HCT116 (cell line): ENCODE data around the gene TNPO2. TPM values are rescaled to one million over a fixed set of nuclear protein-coding genes. Genes with fewer than 3 reads are reported as not detected.

ENCODE experiments used
- ATAC-seq: fragments of 200-7000 bp; cut with Tn5 transposase; 2 replicates; pipeline ENCODE4 v1.9.1; 2020; ENCODE audit warnings: mild to moderate bottlenecking, moderate library complexity
- BruUV-seq: library from RNA; stranded (reverse); fragments of 400-500 nt; replicated peaks from 2 replicates; lab custom pipeline; 2021; lab: Mats Ljungman, UMichigan
- CTCF ChIA-PET: fragments of 300-600 bp; sonication (Branson Sonifier 250); formaldehyde crosslinking; loops from one replicate; lab custom pipeline; 2021; ENCODE audit warnings: antibody characterized with exemption; lab: Charles Lee
- POLR2A ChIA-PET: fragments of 300-600, 350-600 bp; sonication (Branson Sonifier 250); formaldehyde crosslinking; loops from one replicate; lab custom pipeline; 2021; ENCODE audit warnings: antibody characterized with exemption; lab: Charles Lee
- RAD21 ChIA-PET, 2 experiments: fragments of 300-600 bp; sonication (Branson Sonifier 250); formaldehyde crosslinking; loops; one replicate each; lab custom pipeline; 2023; ENCODE audit warnings: low total read pairs in 2 of 2; ENCODE audit not compliant: uncharacterized antibody in 2 of 2, unreplicated experiment in 2 of 2, low non-redundant PET in 1 of 2; lab: Charles Lee
- DNase-seq: peaks from one replicate; pipeline ENCODE4 v3.0.0-alpha.2; 2010; ENCODE audit warnings: low read depth, low spot score
- H2AFZ ChIP-seq: fragments of 200-600 bp; shearing (Covaris generic), sonication (generic); 2 replicates; pipeline ENCODE4 v1.6.1; 2017; ENCODE audit warnings: low read depth, mixed run types, mixed read lengths, antibody characterized with exemption, low read length; ENCODE audit not compliant: poor library complexity, severe bottlenecking
- H3K27ac ChIP-seq: 2 replicates; pipeline ENCODE4 v1.5.1; 2012; ENCODE audit warnings: low read depth, low read length
- H3K27me3 ChIP-seq: fragments of 200-600 bp; sonication (generic); 2 replicates; pipeline ENCODE4 v1.6.1; 2016; ENCODE audit warnings: mixed run types, low read length, mixed read lengths; ENCODE audit not compliant: insufficient read depth
- H3K36me3 ChIP-seq, 2 experiments: fragments of 200-500 bp in 1 of 2; fragments of 200-600 bp in 1 of 2; sonication (Bioruptor generic) in 1 of 2; sonication (generic) in 1 of 2; 2 replicates each; pipeline versions ENCODE4 v1.5.1 to v1.6.1; 2014 to 2016; ENCODE audit warnings: low read length in 2 of 2, inconsistent platforms in 1 of 2, mixed read lengths in 1 of 2, mixed run types in 1 of 2; ENCODE audit not compliant: insufficient read depth in 2 of 2, control insufficient read depth in 1 of 2
- H3K4me1 ChIP-seq, 2 experiments: fragments of 200-600 bp in 1 of 2; sonication (generic) in 1 of 2; 2 replicates each; pipeline versions ENCODE4 v1.5.1 to v1.6.1; 2012 to 2017; ENCODE audit warnings: low read length in 2 of 2, inconsistent platforms in 1 of 2, mild to moderate bottlenecking in 1 of 2, mixed read lengths in 1 of 2, mixed run types in 1 of 2, moderate library complexity in 1 of 2; ENCODE audit not compliant: insufficient read depth in 2 of 2, control insufficient read depth in 1 of 2
- H3K4me2 ChIP-seq: fragments of 200-600 bp; sonication (generic); 2 replicates; pipeline ENCODE4 v1.6.1; 2017; ENCODE audit warnings: mixed run types, low read length, mixed read lengths
- H3K4me3 ChIP-seq, 2 experiments: fragments of 200-600 bp in 1 of 2; sonication (generic) in 1 of 2; replicated peaks in 1 of 2; 2 replicates each; pipeline ENCODE4 v1.5.1; 2011 to 2016; ENCODE audit warnings: low read length in 2 of 2, control low read depth in 1 of 2, low read depth in 1 of 2, mild to moderate bottlenecking in 1 of 2, mixed read lengths in 1 of 2, mixed run types in 1 of 2
- H3K79me2 ChIP-seq: fragments of 200-600 bp; sonication (generic); 2 replicates; pipeline ENCODE4 v1.6.1; 2017; ENCODE audit warnings: mild to moderate bottlenecking, mixed run types, low read length, moderate library complexity, mixed read lengths; ENCODE audit not compliant: insufficient read depth
- H3K9ac ChIP-seq: fragments of 200-600 bp; sonication (generic); 2 replicates; pipeline ENCODE4 v1.6.1; 2016; ENCODE audit warnings: low read length, mixed read lengths
- H3K9me2 ChIP-seq: fragments of 200-600 bp; sonication (generic), shearing (Covaris generic); 2 replicates; pipeline ENCODE4 v1.6.1; 2017; ENCODE audit warnings: mixed run types, mild to moderate bottlenecking, moderate library complexity; ENCODE audit not compliant: insufficient read depth
- H3K9me3 ChIP-seq, 2 experiments: fragments of 200-500 bp in 1 of 2; fragments of 200-600 bp in 1 of 2; sonication (Bioruptor generic) in 1 of 2; sonication (generic) in 1 of 2; 2 replicates each; pipeline ENCODE4 v1.6.1; 2014 to 2017; ENCODE audit warnings: low read length in 2 of 2, mixed read lengths in 2 of 2, inconsistent platforms in 1 of 2, low read depth in 1 of 2, mild to moderate bottlenecking in 1 of 2, mixed run types in 1 of 2, moderate library complexity in 1 of 2; ENCODE audit not compliant: control insufficient read depth in 1 of 2, insufficient read depth in 1 of 2
- H4K20me1 ChIP-seq: fragments of 200-600 bp; sonication (generic), shearing (Covaris generic); 2 replicates; pipeline ENCODE4 v1.6.1; 2017; ENCODE audit warnings: mixed run types, mild to moderate bottlenecking, moderate library complexity; ENCODE audit not compliant: insufficient read depth
- CBX3 ChIP-seq: IDR thresholded peaks from 2 replicates; pipeline ENCODE4 v1.6.1; 2012; ENCODE audit warnings: low read depth
- CEBPB ChIP-seq: IDR thresholded peaks from 2 replicates; pipeline ENCODE4 v1.6.1; 2012; ENCODE audit warnings: low read depth
- EGR1 ChIP-seq: IDR thresholded peaks from 2 replicates; pipeline ENCODE4 v1.6.1; 2012; ENCODE audit warnings: low read depth
- ELF1 ChIP-seq: IDR thresholded peaks from 2 replicates; pipeline ENCODE4 v1.6.1; 2012; ENCODE audit warnings: low read depth, borderline replicate concordance
- EZH2 ChIP-seq: fragments of 200-600 bp; sonication (generic); IDR thresholded peaks from 2 replicates; pipeline ENCODE4 v1.6.1; 2017; ENCODE audit warnings: antibody characterized with exemption, mixed run types
- EZH2phosphoT487 ChIP-seq: fragments of 200-600 bp; IDR thresholded peaks from 2 replicates; pipeline ENCODE4 v1.6.1; 2018; ENCODE audit warnings: antibody characterized with exemption, borderline replicate concordance
- FOSL1 ChIP-seq: IDR thresholded peaks from 2 replicates; pipeline ENCODE4 v1.6.1; 2012; ENCODE audit warnings: low read depth
- JUND ChIP-seq: IDR thresholded peaks from 2 replicates; pipeline ENCODE4 v1.6.1; 2012
- RAD21 ChIP-seq: IDR thresholded peaks from 2 replicates; pipeline ENCODE4 v1.6.1; 2012; ENCODE audit warnings: low read depth, mild to moderate bottlenecking
- REST ChIP-seq: IDR thresholded peaks from 2 replicates; pipeline ENCODE4 v1.6.1; 2012; ENCODE audit warnings: low read depth
- SP1 ChIP-seq: IDR thresholded peaks from 2 replicates; pipeline ENCODE4 v1.6.1; 2012; ENCODE audit warnings: low read depth
- SRF ChIP-seq: IDR thresholded peaks from 2 replicates; pipeline ENCODE4 v1.6.1; 2012; ENCODE audit warnings: low read depth
- TCF7L2 ChIP-seq: IDR thresholded peaks from 2 replicates; pipeline ENCODE4 v1.7.0; 2011; ENCODE audit warnings: borderline replicate concordance, inconsistent platforms; ENCODE audit not compliant: insufficient read depth, insufficient read length; ENCODE audit errors: extremely low read depth
- YY1 ChIP-seq: IDR thresholded peaks from 2 replicates; pipeline ENCODE4 v1.6.1; 2011; ENCODE audit warnings: low read length, low read depth, moderate library complexity, mild to moderate bottlenecking; ENCODE audit not compliant: insufficient replicate concordance; ENCODE audit errors: extremely low read depth
- ZFX ChIP-seq: fragments of 450-650 bp; IDR thresholded peaks from 2 replicates; pipeline ENCODE4 v1.6.1; 2017
- intact Hi-C: fragments of 100-400 bp; cut with micrococcal nuclease; formaldehyde crosslinking; loops from 2 replicates; pipeline ENCODE4 v1.10.0; 2022
- total RNA-seq: library from RNA; stranded (reverse); gene quantifications from one replicate; pipeline ENCODE4 v1.2.1, GENCODE V29; 2021; ENCODE audit not compliant: unreplicated experiment
- TF ChIP-seq, protein P1 (sequence below): IDR thresholded peaks from 2 replicates; pipeline ENCODE4 v1.6.1; 2011; ENCODE audit warnings: mild to moderate bottlenecking, low read length, moderate library complexity; ENCODE audit not compliant: insufficient replicate concordance; ENCODE audit errors: extremely low read depth
- TF ChIP-seq, protein P2 (sequence below), 3 experiments: fragments of 200-600 bp in 1 of 3; sonication (generic) in 1 of 3; IDR thresholded peaks in 2 of 3; conservative IDR thresholded peaks in 1 of 3; 2 replicates each; pipeline ENCODE4 v1.5.1; 2012 to 2017; ENCODE audit warnings: low read depth in 2 of 3, low read length in 2 of 3, antibody characterized with exemption in 1 of 3, borderline replicate concordance in 1 of 3, control low read depth in 1 of 3, mild to moderate bottlenecking in 1 of 3, mixed read lengths in 1 of 3, mixed run types in 1 of 3, moderate library complexity in 1 of 3; ENCODE audit not compliant: insufficient read depth in 1 of 3
- TF ChIP-seq, protein P3 (sequence below): IDR thresholded peaks from 2 replicates; pipeline ENCODE4 v1.6.1; 2012

Gene TNPO2
- total RNA-seq, 1 experiment from 2014 or later: 81.8 TPM

- Histone ChIP-seq H3K4me1 (peaks cover 0 to 7% of the 10 kb centered on the region in 2 experiments; a peak in 2 of 4 replicates), H3K36me3 (peaks cover 0 to 10% of the 10 kb centered on the region in 2 experiments; a peak in 2 of 4 replicates), H3K4me2 (no peak overlapping the region), H3K9me2 (no peaks in the 10 kb centered on the region), H3K27me3 (no peaks in the 10 kb centered on the region), H3K9ac (no peak overlapping the region), H2AFZ (no peak overlapping the region), H4K20me1 (no peaks in the 10 kb centered on the region), H3K4me3 (no peak overlapping the region), H3K9me3 (no peaks in the 10 kb centered on the region), H3K79me2 (no peaks in the 10 kb centered on the region), H3K27ac (no peak overlapping the region)
- intact Hi-C loops: loop anchor here (10.0 kb wide), 1 partner anchor 736 kb away; the partner anchor contains the start of gene ZNF700
- no peak for DNase-seq
- CTCF ChIA-PET: no interaction called here
- POLR2A ChIA-PET: no interaction called here
- no peak for TF ChIP-seq EZH2
- no peak for TF ChIP-seq JUND
- no peak for TF ChIP-seq SRF
- no peak for TF ChIP-seq CBX3
- TF ChIP-seq, protein P1, sequence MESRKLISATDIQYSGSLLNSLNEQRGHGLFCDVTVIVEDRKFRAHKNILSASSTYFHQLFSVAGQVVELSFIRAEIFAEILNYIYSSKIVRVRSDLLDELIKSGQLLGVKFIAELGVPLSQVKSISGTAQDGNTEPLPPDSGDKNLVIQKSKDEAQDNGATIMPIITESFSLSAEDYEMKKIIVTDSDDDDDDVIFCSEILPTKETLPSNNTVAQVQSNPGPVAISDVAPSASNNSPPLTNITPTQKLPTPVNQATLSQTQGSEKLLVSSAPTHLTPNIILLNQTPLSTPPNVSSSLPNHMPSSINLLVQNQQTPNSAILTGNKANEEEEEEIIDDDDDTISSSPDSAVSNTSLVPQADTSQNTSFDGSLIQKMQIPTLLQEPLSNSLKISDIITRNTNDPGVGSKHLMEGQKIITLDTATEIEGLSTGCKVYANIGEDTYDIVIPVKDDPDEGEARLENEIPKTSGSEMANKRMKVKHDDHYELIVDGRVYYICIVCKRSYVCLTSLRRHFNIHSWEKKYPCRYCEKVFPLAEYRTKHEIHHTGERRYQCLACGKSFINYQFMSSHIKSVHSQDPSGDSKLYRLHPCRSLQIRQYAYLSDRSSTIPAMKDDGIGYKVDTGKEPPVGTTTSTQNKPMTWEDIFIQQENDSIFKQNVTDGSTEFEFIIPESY: no peak
- TF ChIP-seq REST: no peak
- no peak for TF ChIP-seq TCF7L2
- TF ChIP-seq, protein P2, sequence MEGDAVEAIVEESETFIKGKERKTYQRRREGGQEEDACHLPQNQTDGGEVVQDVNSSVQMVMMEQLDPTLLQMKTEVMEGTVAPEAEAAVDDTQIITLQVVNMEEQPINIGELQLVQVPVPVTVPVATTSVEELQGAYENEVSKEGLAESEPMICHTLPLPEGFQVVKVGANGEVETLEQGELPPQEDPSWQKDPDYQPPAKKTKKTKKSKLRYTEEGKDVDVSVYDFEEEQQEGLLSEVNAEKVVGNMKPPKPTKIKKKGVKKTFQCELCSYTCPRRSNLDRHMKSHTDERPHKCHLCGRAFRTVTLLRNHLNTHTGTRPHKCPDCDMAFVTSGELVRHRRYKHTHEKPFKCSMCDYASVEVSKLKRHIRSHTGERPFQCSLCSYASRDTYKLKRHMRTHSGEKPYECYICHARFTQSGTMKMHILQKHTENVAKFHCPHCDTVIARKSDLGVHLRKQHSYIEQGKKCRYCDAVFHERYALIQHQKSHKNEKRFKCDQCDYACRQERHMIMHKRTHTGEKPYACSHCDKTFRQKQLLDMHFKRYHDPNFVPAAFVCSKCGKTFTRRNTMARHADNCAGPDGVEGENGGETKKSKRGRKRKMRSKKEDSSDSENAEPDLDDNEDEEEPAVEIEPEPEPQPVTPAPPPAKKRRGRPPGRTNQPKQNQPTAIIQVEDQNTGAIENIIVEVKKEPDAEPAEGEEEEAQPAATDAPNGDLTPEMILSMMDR (IDR thresholded peaks at IDR 0.05 in 2 of 3, conservative IDR thresholded peaks at IDR 0.05 in 1 of 3; ENCODE audit: borderline replicate concordance in 1 of 3, insufficient read depth in 1 of 3, low read depth in 2 of 3, low read length in 2 of 3): no peak
- no peak for TF ChIP-seq CEBPB
- TF ChIP-seq RAD21: no peak
- TF ChIP-seq FOSL1: no peak
- TF ChIP-seq, protein P3, sequence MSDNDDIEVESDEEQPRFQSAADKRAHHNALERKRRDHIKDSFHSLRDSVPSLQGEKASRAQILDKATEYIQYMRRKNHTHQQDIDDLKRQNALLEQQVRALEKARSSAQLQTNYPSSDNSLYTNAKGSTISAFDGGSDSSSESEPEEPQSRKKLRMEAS: no peak
- no peak for TF ChIP-seq EGR1
- no peak for TF ChIP-seq ZFX
- TF ChIP-seq SP1: no peak
- TF ChIP-seq ELF1: no peak
- TF ChIP-seq EZH2phosphoT487: no peak
- TF ChIP-seq YY1: no peak
- RAD21 ChIA-PET: no interaction called here
- ATAC-seq: no peak
- BruUV-seq: no TSS peak
These were observed 62.8 kb downstream of the TNPO2 start for GRCh38 chr19:12660980-12661379.
